RKO (cell line): ENCODE measurements around the gene FBXO31.

Source experiments
- DNase-seq: peaks from one replicate; pipeline ENCODE4 v3.0.0-alpha.2; 2016; ENCODE audit warnings: low spot score

FBXO31 gene

GRCh38 chr16:87383505-87384161, at the start of gene FBXO31:
TSS of gene FBXO31 (minus strand) at chr16:87383776. CDS start at chr16:87383744, 32 bp downstream.
- DNase-seq = peak; percentile 86

DNA sequence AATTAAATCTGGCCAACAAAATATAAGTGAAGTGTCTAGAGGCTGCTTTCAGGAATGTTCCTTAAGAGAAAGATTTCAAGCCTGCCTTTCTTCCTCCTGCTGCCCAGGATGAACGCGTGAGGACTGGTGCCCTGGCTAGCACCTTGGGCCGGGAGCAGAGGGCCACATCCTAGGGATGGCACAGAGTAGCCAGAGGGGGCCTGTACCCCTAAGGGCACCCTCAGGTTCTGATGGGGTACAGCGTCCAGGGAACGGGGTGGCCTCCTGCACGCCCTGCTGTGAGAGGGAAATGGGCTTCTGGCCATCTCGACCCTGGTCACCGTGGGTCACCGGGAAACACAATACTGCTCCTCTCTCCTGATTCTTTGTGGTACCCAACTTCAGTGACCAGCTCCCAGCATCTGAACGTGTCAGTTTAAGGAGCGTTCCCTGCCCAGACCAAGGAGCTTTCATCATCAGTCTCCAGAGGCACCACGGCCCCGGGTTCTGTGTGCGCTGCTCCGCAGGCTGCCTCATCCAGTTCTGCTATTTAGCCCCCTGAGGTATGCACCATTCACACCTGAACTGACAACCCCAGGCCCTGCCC, 48.8 kb upstream of the FBXO31 start:
- no peak for DNase-seq

GRCh38 chr16:87431926-87432325, 48.4 kb upstream of the FBXO31 start:
- DNase-seq = peak; percentile 33

DNA sequence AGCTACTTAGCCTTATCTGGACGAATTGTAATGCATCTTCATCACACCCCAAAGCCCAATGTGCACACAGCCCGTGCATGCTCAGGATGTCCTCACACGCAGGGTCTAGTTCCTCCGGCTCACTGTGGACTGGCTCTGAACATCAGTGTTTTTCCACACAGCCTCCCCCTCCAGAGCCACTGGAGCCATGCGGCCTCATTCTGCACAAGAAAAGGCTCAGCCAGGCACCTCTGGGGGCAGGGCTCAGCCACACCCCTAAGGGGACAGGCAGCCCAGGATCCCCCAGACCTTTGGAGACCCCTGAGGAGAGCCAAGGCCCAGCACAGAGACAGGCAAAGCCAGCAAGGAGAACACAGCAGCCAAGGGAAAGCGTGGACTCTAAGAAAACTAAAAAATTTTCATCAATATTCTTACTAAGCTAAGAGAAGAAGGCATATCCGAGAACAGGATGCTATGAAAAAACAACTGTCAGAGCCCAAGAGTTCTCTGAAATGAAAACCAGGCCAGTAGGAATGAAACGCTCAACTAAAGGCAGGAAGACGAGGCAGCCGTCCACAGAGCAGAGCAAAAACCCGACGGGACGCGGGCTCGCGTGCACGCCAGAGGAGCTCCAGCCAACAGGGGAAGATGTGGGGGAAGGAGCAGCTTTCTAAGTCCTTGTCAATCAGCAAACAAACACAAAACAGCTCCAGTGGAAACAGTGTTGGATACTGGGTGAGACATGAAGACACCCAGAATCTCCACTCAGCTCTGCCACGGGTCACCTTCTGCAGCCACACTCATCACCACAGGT, 43.0 kb upstream of the FBXO31 start:
- DNase-seq = no peak

- no peak for DNase-seq
Measured at GRCh38 chr16:87425941-87426340, 42.4 kb upstream of the FBXO31 start.

DNA sequence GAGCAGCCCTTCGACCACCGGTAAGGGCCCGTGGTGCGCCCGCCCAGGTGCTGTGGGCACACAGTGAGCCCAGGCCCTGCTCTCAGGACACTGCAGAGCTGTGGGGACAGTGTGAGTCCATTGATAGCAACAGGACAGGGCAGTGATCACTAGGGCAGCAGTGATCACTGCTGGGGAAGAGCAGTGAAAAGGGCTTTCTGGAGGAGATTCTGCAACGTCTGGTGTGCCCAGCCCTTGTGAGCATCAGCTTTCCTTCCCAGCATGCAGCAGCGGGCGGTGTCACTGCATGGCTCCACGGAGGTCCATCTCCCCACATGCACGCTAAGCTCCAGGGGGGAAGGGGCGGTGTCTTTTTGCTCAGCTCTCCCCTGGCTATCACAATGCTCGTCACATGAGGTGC, 40.7 kb upstream of the FBXO31 start:
- no peak for DNase-seq

DNA sequence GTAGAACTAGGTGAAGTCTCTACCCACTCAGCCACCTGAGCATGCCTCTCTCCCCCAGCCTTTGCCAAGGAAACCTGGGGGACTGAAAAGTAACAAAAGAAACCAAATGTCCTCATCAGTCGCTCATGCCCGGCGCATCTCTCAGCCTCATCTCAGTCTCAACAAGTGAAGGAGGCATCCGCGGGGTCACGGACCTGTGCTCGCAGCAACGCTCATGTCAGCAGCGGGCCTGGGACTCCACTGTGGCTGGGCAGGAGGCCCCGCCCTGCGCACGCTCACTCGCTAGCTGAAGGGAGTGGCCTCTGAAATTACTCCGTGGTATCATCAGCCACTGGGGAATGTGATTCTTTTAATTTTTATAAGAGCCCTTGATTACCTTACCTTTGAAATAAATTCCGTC, 39.9 kb upstream of the FBXO31 start:
- no peak for DNase-seq

GRCh38 chr16:87422106-87422505, 38.5 kb upstream of the FBXO31 start:
- DNase-seq = no peak

DNA sequence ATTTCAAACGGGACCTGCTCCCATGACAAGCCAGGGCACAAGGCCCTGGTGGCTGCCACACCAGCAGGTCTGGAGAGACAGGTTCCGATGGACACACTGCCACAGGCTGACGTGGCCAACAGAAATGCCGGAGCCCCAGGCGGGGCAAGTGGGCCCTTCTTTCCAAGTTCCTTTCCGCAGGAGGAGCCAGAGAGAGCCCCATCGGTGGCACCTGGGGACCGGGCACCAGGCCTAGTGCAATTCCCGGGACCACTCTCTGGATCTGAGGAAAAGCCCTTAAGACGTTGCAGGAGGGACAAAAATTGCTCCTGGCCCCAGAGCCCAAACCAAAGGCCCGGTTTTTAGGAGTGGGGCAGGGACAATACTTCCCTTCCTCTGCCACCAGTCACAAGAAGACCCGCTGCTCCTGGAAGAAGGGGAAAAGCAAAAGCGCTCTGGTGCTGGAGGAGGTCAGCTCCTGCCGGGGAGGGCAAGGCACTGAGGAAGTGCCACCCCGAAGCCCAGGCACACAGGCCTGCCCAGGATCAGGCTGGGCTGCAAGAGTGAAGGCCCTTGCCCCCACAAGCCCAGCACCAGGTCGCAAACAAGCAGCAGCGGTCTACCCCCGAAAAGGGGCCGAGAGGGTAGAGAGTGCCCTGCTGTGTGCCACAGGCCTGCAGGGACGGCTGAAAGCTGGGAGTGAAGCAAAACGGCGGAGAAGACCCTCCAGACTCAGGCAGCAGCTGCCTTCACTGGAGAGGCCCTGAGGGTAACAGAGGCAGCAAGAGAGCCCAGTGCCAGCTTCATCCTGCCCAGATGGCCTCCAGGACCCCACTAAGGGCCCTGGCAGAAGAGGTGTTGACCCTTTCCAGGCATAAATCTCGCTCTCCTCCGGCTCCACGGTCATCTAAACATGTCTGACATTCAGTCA, 37.7 kb upstream of the FBXO31 start:
- DNase-seq = no peak

- no peak for DNase-seq
Measured at GRCh38 chr16:87420026-87421002, 36.7 kb upstream of the FBXO31 start.

DNA sequence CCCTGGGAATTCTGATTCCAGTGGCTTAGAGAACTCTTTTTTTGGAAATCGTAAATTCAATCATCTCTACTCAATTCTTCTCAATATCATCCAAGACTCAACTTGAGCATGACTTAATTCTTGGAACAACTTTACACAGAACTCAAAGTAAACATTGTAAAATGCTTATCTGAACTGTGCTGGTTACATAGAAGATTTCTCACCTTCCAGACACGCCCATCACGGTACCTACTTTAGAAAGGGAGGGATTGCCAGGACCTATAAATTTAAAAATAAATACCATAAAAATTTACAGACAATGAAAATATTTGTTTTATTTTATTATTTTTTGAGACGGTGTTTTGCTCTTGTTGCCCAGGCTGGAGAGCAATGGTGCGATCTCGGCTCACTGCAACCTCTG, 35.1 kb upstream of the FBXO31 start:
- DNase-seq = no peak

DNA sequence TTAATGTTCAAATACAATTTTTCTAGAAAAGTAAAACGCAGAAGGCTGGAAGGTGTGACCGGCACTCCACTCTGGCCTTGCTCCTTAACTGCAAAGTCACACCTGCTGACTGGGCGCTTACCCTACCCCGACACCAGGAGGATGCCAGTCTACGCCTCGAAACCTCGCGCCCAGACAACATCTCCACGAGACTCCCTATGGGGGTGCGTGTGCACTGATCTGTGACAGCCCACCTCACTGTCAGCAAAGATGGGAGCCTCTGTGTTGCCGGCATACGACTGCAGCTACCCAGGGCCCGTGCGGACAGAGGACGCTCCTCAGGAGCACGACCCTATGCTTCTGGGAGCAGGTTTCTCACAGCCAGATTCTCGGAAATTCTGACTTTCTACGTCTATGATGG, 34.6 kb upstream of the FBXO31 start:
- no peak for DNase-seq

GRCh38 chr16:87417528-87417910, 33.9 kb upstream of the FBXO31 start:
- no peak for DNase-seq

DNA sequence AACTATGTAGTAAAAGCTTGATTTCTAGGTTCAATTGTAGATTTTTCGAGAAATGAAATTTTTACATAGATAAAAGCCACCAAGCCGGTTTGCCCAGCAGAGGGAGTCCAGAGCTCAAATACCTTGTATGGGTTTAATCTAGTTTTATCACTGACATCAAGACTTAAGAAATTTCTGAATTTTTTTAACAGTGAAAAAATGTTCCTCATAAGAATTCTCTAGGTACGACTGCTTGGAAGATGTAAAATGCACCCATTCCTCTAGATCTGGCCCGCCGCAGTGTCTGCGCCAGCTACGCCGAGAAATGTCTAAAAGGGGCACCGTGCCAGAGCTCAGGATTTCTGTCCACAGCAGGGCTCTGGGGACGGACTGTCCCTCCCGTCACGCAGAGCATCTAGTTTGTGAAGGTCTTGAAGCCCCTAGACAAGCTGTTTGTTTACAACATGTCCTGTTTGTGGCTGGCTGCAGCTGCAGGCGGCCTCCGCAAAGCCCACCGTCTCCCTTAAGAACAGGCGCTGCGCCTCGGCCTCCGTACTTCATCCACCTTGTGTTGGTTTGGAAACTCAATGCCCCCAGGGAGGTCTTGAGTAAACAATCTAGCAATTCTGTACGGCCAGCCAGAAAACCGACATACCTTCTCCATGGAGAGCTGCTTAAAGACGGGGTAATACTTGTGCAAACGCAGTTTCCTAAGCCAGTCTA, 33.4 kb upstream of the FBXO31 start:
- DNase-seq = peak; percentile 71

DNA sequence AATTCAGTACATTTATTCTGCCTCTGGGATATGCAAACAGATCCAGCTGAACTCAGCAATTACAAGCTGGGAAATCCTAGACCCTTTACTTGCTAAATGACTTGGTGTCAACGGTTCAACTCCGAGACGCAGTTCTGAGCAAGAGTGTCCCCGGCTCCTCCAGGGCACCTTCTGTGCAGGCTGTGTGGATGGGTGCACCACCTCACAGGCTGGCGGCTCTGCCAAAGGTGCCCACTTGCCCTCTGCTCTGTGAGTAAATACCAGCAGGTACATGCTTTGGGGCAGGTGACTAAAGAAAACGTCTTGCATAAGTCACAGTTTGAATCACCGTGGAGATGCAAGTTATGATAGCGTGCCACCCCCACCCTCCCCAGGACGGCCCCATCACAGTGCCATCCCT, 31.9 kb upstream of the FBXO31 start:
- no peak for DNase-seq

- no peak for DNase-seq
Measured at GRCh38 chr16:87414251-87414680, 30.7 kb upstream of the FBXO31 start.

DNA sequence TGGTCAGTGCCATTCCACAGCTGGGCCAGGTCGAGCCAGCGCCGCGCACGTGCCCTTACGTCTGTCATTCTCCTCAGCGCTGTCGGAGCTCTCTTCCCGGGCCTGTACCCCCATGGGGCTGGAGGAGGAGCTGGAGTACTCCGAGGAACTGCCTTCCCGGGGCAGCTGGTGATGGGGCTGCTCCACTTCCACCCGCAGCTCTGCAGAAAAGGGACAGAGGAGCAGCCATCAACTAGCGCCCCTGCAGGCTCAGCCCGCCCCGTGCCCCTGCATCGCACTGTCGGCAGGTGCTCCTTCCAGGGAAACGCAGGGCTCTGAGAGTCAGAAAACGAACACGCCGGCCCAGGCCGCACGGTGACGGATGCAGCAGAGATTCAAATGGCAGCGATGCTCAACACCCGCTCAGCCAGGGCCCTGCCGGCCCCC, 29.4 kb upstream of the FBXO31 start:
- no peak for DNase-seq

DNA sequence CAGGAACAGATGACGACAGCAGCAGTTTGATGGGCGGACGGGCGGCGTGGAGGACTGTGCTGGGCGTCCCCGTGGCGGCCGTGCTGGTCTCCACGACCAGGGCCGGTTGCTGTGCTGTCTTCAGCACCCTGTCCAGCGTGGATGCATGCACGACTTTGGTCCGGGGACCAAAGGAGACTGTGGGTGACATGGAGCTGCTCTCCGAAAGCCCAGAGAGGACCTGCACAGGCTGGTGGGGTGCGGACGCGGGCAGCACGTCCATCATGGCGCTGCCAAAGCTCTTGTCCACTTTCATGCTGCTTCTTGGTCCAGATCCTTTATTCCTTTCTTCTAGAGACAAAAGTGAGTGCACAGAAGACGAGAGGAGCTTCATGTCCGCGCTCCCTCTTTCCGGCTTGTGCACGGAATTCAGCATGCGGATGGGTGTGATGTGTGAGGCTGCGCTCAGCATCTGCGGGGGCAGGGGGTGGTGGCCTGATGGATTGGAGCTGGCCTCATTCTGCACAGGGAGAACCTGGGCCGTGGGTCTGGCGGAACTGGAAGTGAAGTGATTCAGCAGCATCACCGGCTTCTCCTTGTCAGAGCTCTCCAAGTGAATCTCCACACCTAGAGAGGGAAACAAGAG, 28.9 kb upstream of the FBXO31 start:
- DNase-seq = no peak

DNA sequence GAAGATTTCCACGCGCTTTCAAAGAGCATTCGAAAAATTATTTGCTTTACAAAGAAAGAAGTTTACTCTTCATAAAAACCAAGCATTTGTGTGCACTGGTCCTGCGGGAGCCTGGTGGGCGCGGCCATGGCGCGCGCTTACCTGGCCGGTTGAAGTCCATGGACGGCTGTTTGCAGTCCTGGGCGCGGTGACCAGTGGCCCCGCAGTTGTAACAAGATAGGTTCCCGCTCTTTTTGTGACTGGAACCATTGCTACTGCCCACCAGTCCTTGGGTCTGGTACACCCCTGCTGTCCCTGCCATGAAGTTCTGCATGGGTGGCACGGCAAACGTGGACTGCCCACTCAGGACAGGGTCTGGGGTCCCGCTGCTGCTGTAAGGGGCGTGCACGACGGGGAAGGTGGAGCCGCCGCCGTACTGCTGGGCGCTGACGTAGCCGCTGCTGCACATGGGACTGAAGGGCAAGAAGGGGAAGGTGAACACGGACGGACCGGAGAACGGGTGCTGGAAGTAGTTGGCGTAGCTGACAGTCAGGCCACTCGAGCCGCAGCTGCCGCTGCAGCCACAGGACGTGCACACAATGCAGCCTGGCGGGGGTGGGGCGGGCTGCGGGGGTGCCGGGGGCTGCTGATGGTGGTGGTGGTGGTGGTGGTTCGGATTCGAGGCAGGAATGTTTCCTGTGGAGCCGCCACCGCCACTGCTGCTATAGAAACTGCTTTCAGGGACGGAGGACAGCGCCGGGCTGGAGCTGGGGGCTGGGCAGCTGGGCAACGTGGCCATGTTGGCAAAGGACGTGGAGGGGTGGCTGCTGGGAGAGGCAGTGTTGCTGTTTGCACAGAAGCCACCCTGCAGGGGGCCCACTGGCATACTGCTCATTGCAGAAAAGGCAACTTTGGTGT, 28.0 kb upstream of the FBXO31 start:
- no peak for DNase-seq
